ENCODE results near the gene NADK. TPM values are rescaled to one million over a fixed set of nuclear protein-coding genes. Genes with fewer than 3 reads are reported as not detected.
A peak's percentile ranks its signal among the peaks of the same experiment; 100 is the strongest.

The NADK gene
- total RNA-seq, 1 experiment from 2014 or later = 107 TPM

DNA sequence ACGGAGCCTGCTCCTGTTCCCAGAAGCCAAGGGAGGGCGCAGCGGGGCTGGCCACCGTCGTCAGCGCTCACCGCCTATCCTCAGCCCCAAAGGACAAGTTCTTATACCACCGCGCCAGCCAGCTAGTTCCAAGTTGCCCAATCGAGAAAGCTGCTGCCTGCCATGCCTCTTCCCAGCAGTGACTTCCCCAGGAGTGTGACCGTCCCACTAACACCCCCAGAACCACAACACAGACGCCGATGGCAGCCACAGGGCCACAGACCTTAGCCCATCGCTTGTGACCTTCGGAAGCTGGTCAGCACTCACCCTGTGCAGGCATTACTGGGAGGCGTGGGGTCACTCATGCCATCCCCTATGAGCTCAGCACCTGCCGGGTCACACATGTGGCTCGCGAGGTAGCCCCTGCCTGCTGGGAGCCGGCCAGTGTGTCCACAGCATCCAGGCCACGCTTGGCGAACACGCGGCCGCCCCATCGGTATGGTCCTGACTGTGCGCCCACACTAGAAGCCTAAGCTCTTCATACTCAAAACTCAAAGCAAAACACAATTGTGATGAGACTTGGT lies 20.1 kb downstream of the NADK start:
- DNase-seq (ENCODE audit: unreplicated experiment) = no peak
- H3K9me3 Mint-ChIP-seq (ENCODE audit: unreplicated experiment) = no peaks in the 10 kb centered on the region
- TF ChIP-seq, protein P1, sequence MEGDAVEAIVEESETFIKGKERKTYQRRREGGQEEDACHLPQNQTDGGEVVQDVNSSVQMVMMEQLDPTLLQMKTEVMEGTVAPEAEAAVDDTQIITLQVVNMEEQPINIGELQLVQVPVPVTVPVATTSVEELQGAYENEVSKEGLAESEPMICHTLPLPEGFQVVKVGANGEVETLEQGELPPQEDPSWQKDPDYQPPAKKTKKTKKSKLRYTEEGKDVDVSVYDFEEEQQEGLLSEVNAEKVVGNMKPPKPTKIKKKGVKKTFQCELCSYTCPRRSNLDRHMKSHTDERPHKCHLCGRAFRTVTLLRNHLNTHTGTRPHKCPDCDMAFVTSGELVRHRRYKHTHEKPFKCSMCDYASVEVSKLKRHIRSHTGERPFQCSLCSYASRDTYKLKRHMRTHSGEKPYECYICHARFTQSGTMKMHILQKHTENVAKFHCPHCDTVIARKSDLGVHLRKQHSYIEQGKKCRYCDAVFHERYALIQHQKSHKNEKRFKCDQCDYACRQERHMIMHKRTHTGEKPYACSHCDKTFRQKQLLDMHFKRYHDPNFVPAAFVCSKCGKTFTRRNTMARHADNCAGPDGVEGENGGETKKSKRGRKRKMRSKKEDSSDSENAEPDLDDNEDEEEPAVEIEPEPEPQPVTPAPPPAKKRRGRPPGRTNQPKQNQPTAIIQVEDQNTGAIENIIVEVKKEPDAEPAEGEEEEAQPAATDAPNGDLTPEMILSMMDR (IDR thresholded peaks at IDR 0.05; ENCODE audit: unreplicated experiment) = no peak
- peaks cover 36% of the 10 kb centered on the region for H3K4me1 Mint-ChIP-seq (ENCODE audit: insufficient read depth, unreplicated experiment)
- CTCF ChIA-PET = interaction anchor here (0.6 to 1.3 kb wide), 3 partner anchors 15 to 253 kb away, joined by 3 to 9 read pairs (median 4); no protein-coding TSS in a partner anchor
- BruUV-seq (replicated peaks) = no TSS peak
- peak overlapping the region; percentile 64 for H3K27ac Mint-ChIP-seq (ENCODE audit: low read depth, unreplicated experiment)
- H3K4me3 Mint-ChIP-seq (ENCODE audit: unreplicated experiment) = peak overlapping the region; percentile 55
- POLR2A ChIA-PET = interaction anchor here (0.6 to 2.5 kb wide), 11 partner anchors 16 to 415 kb away, joined by 3 to 14 read pairs (median 4); no protein-coding TSS in a partner anchor
- peaks cover 86% of the 10 kb centered on the region for H3K36me3 Mint-ChIP-seq (ENCODE audit: insufficient read depth, unreplicated experiment)
- intact Hi-C loops (cut with micrococcal nuclease) = no loop called here
- H3K27me3 Mint-ChIP-seq (ENCODE audit: insufficient read depth, unreplicated experiment) = no peaks in the 10 kb centered on the region

DNA sequence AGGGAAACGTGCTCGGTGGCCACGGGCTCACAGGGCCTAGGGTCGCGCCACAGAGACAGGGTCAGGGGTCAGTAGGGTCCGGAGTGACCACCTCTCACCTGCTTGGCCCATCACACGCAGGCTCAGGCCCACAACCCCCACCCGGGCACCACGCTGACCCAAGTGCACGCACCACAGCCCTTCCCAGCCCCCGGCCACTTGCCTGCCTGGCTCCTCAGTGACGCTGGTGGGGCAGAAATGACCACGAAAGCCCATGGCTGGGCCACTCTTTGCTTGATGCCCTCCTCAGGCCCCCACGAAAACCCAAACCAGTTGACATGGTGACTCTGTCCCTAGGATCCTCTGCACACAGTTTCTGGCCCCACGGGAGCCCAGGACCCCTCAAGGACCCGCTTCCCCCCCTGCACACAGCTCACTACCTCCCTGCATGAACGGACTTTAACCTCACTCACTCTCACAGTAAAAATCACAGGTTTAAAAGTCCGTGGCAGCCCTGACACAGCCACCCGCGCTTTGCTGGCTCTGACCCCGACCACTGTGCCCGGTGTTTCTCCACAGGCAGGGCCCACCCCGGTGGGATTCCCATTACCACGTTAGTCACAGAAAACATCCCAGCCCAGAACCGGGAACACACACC lies 20.7 kb downstream of the NADK start:
- no peak for DNase-seq (ENCODE audit: unreplicated experiment)
- no TSS peak for BruUV-seq (replicated peaks)
- Mint-ChIP-seq H3K4me1 (ENCODE audit: insufficient read depth, unreplicated experiment) (peaks cover 30% of the 10 kb centered on the region), H3K36me3 (ENCODE audit: insufficient read depth, unreplicated experiment) (peaks cover 86% of the 10 kb centered on the region), H3K4me3 (ENCODE audit: unreplicated experiment) (no peak overlapping the region), H3K27ac (ENCODE audit: low read depth, unreplicated experiment) (peak overlapping the region; percentile 64), H3K27me3 (ENCODE audit: insufficient read depth, unreplicated experiment) (no peaks in the 10 kb centered on the region), H3K9me3 (ENCODE audit: unreplicated experiment) (no peaks in the 10 kb centered on the region)
- CTCF ChIA-PET = interaction anchor here (1.3 kb wide), 1 partner anchor 148 kb away, joined by 9 read pairs; no protein-coding TSS in a partner anchor
- intact Hi-C loops (cut with micrococcal nuclease) = no loop called here
- TF ChIP-seq, protein P1 (IDR thresholded peaks at IDR 0.05; ENCODE audit: unreplicated experiment) = no peak
- POLR2A ChIA-PET = interaction anchor here (0.7 to 2.5 kb wide), 6 partner anchors 16 to 149 kb away, joined by 3 to 14 read pairs (median 4); no protein-coding TSS in a partner anchor

DNA sequence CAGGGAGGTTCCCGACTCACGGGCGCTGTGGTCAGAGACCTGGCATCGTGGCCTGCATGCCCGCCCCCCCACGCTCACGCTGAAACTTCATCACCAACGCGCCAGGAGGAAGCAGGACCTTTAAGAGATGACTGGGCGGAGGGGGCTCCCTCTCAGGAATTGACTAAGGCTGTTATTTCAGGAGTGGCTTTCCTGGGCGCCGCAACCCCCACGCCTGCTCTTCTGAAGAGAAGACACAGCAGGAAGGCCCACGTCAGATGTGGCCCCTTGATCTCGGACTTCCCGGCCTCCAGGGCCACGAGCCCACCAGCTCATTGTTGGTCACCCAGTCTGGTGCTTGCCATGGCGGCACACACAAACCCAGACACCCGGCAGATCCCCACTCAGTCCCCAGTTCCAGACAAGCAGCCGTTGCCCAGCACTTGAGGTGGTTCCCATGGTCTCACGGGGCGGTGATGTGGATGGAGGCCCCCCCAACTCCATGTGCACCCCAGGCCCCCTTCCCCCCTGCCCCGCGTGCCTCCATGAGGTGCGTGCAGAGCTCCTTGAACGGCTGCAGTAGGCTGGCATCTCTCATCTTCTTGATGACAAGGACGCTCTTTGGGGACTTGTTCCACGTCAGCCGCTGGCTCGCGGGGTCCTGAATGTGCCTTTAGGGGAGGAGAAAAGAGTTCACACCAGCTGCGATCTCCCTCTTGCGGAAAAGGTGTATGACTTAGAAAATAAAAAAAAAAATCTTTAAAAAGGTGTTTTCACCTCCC lies 21.4 kb downstream of the NADK start:
- CTCF ChIA-PET = no interaction called here
- DNase-seq (ENCODE audit: unreplicated experiment) = no peak
- Mint-ChIP-seq H3K4me3 (ENCODE audit: unreplicated experiment) (no peak overlapping the region), H3K36me3 (ENCODE audit: insufficient read depth, unreplicated experiment) (peaks cover 86% of the 10 kb centered on the region), H3K9me3 (ENCODE audit: unreplicated experiment) (no peaks in the 10 kb centered on the region), H3K27ac (ENCODE audit: low read depth, unreplicated experiment) (no peak overlapping the region), H3K4me1 (ENCODE audit: insufficient read depth, unreplicated experiment) (peaks cover 24% of the 10 kb centered on the region), H3K27me3 (ENCODE audit: insufficient read depth, unreplicated experiment) (no peaks in the 10 kb centered on the region)
- intact Hi-C loops (cut with micrococcal nuclease) = no loop called here
- TF ChIP-seq, protein P1 (IDR thresholded peaks at IDR 0.05; ENCODE audit: unreplicated experiment) = no peak
- no TSS peak for BruUV-seq (replicated peaks)
- POLR2A ChIA-PET = interaction anchor here (1.7 kb wide), 1 partner anchor 22 kb away, joined by 4 read pairs; no protein-coding TSS in a partner anchor

DNA sequence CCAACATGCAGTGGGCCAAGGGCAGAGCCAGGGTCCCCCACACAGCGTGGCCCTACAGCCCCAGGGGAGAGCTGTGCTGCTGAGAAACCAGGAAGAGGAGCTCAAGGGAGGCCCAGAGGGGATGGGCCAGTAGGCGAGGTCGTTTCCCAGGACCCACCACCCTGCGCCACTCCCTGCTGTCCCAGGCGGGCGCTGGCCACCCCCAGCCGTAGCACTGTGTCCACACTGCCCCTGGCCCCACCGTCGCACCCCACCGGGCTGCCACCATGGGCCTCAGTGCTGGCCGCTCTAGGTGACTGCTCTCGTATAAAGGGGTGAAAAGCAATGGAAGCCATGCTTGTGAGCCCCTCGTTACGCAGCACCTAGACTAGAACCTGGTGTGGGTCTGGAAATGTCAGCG lies 22.4 kb downstream of the NADK start:
- intact Hi-C loops (cut with micrococcal nuclease) = no loop called here
- Mint-ChIP-seq H3K27ac (ENCODE audit: low read depth, unreplicated experiment) (no peak overlapping the region), H3K9me3 (ENCODE audit: unreplicated experiment) (no peaks in the 10 kb centered on the region), H3K27me3 (ENCODE audit: insufficient read depth, unreplicated experiment) (no peaks in the 10 kb centered on the region), H3K36me3 (ENCODE audit: insufficient read depth, unreplicated experiment) (peaks cover 76% of the 10 kb centered on the region), H3K4me1 (ENCODE audit: insufficient read depth, unreplicated experiment) (peaks cover 17% of the 10 kb centered on the region), H3K4me3 (ENCODE audit: unreplicated experiment) (no peak overlapping the region)
- ChIA-PET POLR2A (no interaction called here), CTCF (interaction anchor here (0.6 kb wide), 1 partner anchor 34 kb away, joined by 3 read pairs; no protein-coding TSS in a partner anchor)
- TF ChIP-seq, protein P1 (IDR thresholded peaks at IDR 0.05; ENCODE audit: unreplicated experiment) = no peak
- no TSS peak for BruUV-seq (replicated peaks)
- no peak for DNase-seq (ENCODE audit: unreplicated experiment)

All from MCF 10A (cell line).